ENCODE data around the gene LBR.

LBR gene

GRCh38 chr1:225373155-225373554 is 54.7 kb downstream of the LBR start:
- no peak for DNase-seq (ENCODE audit: low read depth)

GRCh38 chr1:225371366-225372010 is 56.4 kb downstream of the LBR start:
- no peak for DNase-seq (ENCODE audit: low read depth)

GRCh38 chr1:225368036-225368552 is 59.7 kb downstream of the LBR start:
- no peak for DNase-seq (ENCODE audit: low read depth)

- DNase-seq (ENCODE audit: low read depth): no peak
Measured at GRCh38 chr1:225366552-225366951, 61.3 kb downstream of the LBR start.

DNA sequence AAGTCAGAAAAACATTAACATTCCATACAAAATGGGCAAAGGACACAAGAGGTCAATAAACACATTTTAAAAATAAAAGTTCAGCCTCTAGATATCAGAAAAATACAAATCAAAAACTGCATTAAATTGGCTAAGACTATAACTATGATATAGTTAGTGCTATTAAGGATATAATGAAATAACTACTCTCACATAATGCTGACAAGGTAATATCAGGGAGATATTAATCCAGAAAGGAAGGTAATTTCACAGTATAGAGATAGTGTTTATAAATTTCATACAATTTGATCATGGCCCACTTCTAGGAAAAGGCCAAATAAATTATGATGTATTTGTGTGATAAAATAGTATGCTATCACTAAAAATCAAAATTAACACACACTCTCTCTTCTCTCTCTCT is 61.8 kb downstream of the LBR start:
- DNase-seq (ENCODE audit: low read depth): no peak

DNA sequence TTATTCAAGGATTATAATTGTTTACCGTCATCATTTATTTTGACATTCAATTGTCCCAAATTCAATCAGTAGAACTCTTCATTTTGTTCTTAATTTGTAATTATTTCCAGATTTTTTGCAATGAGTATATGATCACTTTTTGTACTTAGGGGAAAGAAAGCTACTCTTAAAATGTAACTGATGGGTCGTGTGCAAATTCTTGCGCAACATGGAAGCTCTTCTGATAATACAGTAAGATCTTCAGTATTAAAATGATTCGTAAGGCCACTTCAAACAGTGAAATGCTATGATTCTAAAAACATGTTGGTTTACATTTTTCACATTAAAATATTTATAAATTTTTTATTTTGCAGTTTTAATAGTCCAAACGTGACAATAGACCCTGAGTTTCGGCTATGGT is 63.4 kb downstream of the LBR start:
- no peak for DNase-seq (ENCODE audit: low read depth)

DNA sequence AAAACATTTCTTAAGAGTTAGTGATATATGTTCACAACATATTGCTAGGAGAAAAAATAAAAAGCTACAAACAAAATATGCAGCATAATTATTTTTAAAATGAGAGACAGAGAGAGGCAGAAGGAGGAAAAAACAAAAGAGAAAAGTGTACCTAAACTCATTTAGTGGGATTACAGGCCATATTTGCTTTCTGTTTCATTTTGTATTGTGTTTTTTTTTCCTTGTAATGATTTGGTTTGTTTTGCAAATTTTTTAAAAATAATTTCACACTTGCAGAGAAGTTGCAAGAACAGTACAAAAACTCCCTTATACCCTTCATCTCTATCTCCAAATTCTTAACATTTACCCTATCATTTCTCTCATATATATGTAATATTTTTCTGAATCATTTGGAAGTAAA is 65.0 kb downstream of the LBR start:
- DNase-seq (ENCODE audit: low read depth): no peak

DNA sequence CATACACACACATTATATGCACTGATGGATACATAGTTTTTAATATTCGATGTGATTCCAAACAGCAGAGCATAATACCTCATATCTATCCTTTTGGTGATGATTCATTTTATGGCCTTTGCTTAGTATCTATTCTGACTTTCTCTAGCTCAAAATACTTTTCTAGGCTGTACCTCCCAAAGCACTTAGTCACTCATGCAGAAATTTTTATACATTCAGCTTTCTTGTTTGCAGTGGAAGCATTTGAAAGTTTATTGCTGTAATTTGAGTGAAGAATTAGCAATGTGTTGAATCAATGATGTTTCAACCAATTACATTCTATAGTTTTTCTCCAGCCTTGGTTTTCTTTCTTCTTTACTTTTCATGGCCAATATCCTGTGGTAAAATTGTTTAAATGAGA is 66.7 kb downstream of the LBR start:
- no peak for DNase-seq (ENCODE audit: low read depth)

DNA sequence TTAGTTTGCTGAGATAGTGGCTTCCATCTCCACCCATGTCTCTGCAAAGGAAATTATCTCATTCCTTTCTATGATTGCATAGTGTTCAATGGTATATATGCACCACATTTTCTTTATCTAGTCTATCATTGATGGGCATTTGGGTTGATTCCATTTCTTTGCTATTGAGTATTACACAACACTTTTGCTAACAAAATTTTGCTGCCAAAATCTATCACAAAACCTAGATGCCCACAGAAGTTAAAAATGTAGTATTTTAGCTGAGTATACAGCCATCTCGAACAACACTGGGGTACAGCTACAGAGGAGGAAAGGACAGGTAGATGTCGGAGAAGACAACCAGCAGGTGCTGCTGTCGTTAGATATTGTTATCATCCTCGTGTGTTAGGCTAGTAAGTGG is 67.7 kb downstream of the LBR start:
- no peak for DNase-seq (ENCODE audit: low read depth)

GRCh38 chr1:225355863-225356262 is 72.0 kb downstream of the LBR start:
- DNase-seq (ENCODE audit: low read depth): no peak

GRCh38 chr1:225354906-225355305 is 72.9 kb downstream of the LBR start:
- no peak for DNase-seq (ENCODE audit: low read depth)
